Vagina (tissue), 2 donors: Measurements from ENCODE around the gene AXL. TPM values are rescaled to one million over a fixed set of nuclear protein-coding genes. Genes with fewer than 3 reads are reported as not detected.

Source experiments
- DNase-seq, 2 donors: peaks; one replicate each; pipeline ENCODE4 v3.0.0-alpha.2; 2017; ENCODE audit errors: extremely low spot score in 2 of 2
- H3K27ac ChIP-seq: fragments of 200-600 bp; sonication (generic); one replicate; pipeline ENCODE4 v1.5.1; 2019
- H3K27me3 ChIP-seq: fragments of 200-600 bp; sonication (generic); one replicate; pipeline ENCODE4 v1.5.1; 2019
- H3K36me3 ChIP-seq, 2 donors: fragments of 200-600 bp; sonication (generic); one replicate each; pipeline ENCODE4 v1.5.1; 2017 to 2019
- H3K4me1 ChIP-seq: fragments of 200-600 bp; sonication (generic); one replicate; pipeline ENCODE4 v1.5.1; 2019
- H3K4me3 ChIP-seq, 2 donors: fragments of 200-600 bp; sonication (generic); 1 replicate in 1 of 2; 2 replicates in 1 of 2; pipeline ENCODE4 v1.5.1; 2016 to 2019
- H3K9me3 ChIP-seq: fragments of 200-600 bp; sonication (generic); one replicate; pipeline ENCODE4 v1.5.1; 2019
- POLR2A ChIP-seq, 2 donors: fragments of 450-650 bp; IDR thresholded peaks; one replicate each; pipeline ENCODE4 v1.6.1; 2017; ENCODE audit warnings: antibody characterized with exemption in 2 of 2, mild to moderate bottlenecking in 2 of 2, moderate library complexity in 2 of 2
- POLR2AphosphoS5 ChIP-seq, 2 donors: sonication (generic); formaldehyde crosslinking; IDR thresholded peaks; one replicate each; pipeline ENCODE4 v1.9.0; 2017; ENCODE audit warnings: antibody characterized with exemption in 2 of 2, mild to moderate bottlenecking in 2 of 2, low read depth in 1 of 2; ENCODE audit not compliant: insufficient read depth in 1 of 2
- intact Hi-C: fragments of 100-400 bp; cut with DNase I; formaldehyde crosslinking; loops from one replicate; pipeline ENCODE4 v1.15.1; 2023
- total RNA-seq: library from RNA; depleted of rRNA; stranded (reverse); fragments of >200 nt; gene quantifications from one replicate; pipeline ENCODE4 v1.2.3, GENCODE V29; 2016
- TF ChIP-seq, protein P1 (sequence below), 3 experiments: fragments of 450-650 bp in 2 of 3; fragments of 200-600 bp in 1 of 3; sonication (generic) in 1 of 3; IDR thresholded peaks; one replicate each; pipeline ENCODE4 v1.5.1; 2017 to 2019; ENCODE audit warnings: antibody characterized with exemption in 3 of 3, mild to moderate bottlenecking in 2 of 3, moderate library complexity in 2 of 3

AXL gene
- total RNA-seq, 1 donor from 2014 or later = 53.5 TPM

DNA sequence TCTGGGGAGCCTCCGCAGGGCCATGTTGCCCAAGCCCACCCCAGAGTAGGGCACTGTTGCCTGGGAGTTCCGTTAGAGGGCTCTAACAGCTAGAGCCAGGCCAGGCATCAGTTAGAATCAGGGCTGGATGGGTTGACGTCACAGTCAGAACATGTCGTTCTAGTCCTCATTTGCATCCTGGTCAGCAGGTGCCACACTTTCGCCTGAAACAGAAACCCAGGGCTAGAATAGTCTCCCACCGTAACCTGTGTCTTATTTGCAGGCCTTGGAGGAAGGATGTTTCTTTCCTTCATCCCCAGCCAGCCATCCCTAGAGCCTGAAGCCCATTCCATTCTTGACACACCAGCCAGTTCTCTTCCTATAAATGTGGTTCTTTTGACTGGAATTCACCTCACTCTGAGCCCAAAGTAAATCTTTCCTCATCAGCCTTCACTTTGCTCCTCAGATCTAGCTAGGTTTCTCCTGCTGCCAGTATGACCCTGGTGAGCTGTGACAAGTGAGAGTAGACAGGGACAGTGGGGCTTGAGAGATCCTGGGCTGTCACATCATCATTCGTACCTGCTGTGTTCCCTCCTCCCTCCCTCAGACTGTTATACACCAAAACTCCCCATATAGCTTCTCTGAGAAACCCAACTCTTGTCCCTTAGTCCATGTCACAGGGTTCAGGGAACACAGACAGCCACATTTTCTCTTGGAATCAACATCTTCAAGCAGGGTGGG, 78.8 kb downstream of the AXL start:
- DNase-seq = no peak
- Histone ChIP-seq H3K4me1 (peaks cover 49% of the 10 kb centered on the region), H3K27ac (peak overlapping the region; percentile 69), H3K27me3 (no peaks in the 10 kb centered on the region), H3K36me3 (peaks cover under 1 to 60% of the 10 kb centered on the region in 2 donors), H3K4me3 (no peak overlapping the region), H3K9me3 (no peaks in the 10 kb centered on the region)
- intact Hi-C loops = no loop called here
- TF ChIP-seq POLR2A (IDR thresholded peaks at IDR 0.05) (no peak), POLR2AphosphoS5 (IDR thresholded peaks at IDR 0.05; ENCODE audit: insufficient read depth in 1 of 2, low read depth in 1 of 2) (no peak)
- TF ChIP-seq, protein P1, sequence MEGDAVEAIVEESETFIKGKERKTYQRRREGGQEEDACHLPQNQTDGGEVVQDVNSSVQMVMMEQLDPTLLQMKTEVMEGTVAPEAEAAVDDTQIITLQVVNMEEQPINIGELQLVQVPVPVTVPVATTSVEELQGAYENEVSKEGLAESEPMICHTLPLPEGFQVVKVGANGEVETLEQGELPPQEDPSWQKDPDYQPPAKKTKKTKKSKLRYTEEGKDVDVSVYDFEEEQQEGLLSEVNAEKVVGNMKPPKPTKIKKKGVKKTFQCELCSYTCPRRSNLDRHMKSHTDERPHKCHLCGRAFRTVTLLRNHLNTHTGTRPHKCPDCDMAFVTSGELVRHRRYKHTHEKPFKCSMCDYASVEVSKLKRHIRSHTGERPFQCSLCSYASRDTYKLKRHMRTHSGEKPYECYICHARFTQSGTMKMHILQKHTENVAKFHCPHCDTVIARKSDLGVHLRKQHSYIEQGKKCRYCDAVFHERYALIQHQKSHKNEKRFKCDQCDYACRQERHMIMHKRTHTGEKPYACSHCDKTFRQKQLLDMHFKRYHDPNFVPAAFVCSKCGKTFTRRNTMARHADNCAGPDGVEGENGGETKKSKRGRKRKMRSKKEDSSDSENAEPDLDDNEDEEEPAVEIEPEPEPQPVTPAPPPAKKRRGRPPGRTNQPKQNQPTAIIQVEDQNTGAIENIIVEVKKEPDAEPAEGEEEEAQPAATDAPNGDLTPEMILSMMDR (IDR thresholded peaks at IDR 0.05) = no peak

DNA sequence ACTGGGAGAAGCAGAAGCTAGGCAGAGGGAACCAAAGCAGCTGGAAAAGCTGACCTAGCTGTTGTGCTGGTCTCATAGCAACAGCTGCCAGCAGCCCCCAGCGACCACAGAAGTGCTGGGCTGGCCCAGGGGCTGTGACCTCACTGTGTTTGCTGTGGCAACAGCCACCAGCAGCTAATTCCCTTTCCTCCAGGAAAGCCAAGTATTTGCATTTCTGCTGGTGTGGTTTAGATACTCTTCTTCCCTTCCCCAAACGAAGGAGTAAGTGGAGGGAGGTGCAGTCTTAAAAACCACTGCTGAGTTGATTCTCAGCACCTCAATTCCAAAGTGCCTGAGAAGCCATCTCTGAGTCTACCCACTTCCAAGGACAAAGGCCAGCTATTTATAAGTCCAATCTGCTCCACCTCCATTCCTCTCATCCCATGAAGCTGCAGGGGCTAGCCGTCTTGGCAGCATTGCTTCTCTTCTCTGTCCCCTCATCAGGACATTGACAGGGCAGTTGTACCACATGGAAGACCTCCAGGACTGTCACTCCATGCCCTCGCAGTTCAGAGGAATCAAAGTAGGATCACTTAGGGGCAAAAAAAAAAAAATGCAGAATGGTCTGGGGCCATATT, 79.4 kb downstream of the AXL start:
- peaks cover 49% of the 10 kb centered on the region for H3K4me1 ChIP-seq
- H3K27ac ChIP-seq = peak overlapping the region; percentile 69
- peaks cover 0 to 60% of the 10 kb centered on the region in 2 donors for H3K36me3 ChIP-seq
- DNase-seq = no peak
- H3K4me3 ChIP-seq = no peak overlapping the region
- TF ChIP-seq POLR2A (IDR thresholded peaks at IDR 0.05) = no peak
- peak in 1 of 2 donors; percentile 34 for TF ChIP-seq POLR2AphosphoS5 (IDR thresholded peaks at IDR 0.05; ENCODE audit: insufficient read depth in 1 of 2, low read depth in 1 of 2)
- intact Hi-C loops = no loop called here
- H3K27me3 ChIP-seq = no peaks in the 10 kb centered on the region
- H3K9me3 ChIP-seq = no peaks in the 10 kb centered on the region

DNA sequence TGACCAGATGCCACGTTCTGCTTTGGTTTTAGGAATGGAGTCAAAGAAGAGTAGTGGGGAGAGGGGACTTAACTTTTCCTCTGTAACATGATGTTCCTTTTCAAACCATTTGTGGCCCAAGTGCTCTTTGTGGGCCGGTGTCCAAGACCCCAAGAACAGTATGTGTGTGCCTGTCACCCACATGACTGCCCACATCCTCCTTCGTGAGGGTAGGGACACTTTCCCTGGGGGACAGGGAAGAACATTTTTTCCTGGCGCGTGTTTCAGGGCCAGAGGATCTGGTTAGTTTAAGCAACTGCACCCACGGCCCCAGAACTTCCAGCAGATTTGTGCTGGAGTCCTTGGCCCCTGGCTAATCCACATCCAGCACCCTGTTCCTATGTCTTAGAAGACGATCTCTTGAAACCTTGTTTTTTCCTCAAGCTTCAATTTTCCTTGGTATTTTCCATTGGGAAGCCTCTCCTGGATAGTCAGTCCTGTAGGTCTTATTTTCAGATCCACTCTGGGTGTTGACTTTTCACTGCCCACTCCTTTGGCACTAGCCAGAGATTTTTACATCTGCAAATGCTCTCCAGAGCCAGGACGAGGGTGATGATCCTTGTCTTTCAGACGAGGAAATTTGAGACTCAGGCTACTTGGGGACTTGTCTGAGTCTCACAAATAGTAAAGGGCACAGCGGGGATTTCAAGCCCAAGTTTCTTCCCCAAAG, 80.2 kb downstream of the AXL start:
- intact Hi-C loops = no loop called here
- no peak overlapping the region for H3K4me3 ChIP-seq
- DNase-seq = no peak
- TF ChIP-seq POLR2A (IDR thresholded peaks at IDR 0.05) (no peak), POLR2AphosphoS5 (IDR thresholded peaks at IDR 0.05; ENCODE audit: insufficient read depth in 1 of 2, low read depth in 1 of 2) (no peak)
- TF ChIP-seq, protein P1 (IDR thresholded peaks at IDR 0.05) = no peak
- no peaks in the 10 kb centered on the region for H3K27me3 ChIP-seq
- peaks cover 0 to 60% of the 10 kb centered on the region in 2 donors for H3K36me3 ChIP-seq
- H3K27ac ChIP-seq = peak overlapping the region; percentile 69
- peaks cover 49% of the 10 kb centered on the region for H3K4me1 ChIP-seq
- H3K9me3 ChIP-seq = no peaks in the 10 kb centered on the region

DNA sequence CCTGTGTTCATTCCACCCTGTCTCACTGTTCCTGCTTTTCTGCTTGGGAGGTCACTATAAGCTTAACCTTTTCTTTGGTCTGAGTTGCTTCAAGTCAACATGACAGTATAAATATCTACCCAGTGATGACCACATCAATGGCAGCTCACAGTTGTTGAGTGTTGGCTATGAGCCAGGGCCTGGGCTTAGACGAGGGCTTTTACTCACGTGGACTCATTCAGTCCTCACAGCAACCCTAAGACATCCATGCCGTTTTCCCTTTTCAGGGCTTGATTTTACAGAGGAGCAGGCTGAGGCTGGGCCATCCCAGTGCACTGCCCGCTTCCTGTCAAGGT, 80.7 kb downstream of the AXL start:
- intact Hi-C loops = loop anchor here (10.0 kb wide), 1 partner anchor 95 kb away; no protein-coding TSS in a partner anchor

DNA sequence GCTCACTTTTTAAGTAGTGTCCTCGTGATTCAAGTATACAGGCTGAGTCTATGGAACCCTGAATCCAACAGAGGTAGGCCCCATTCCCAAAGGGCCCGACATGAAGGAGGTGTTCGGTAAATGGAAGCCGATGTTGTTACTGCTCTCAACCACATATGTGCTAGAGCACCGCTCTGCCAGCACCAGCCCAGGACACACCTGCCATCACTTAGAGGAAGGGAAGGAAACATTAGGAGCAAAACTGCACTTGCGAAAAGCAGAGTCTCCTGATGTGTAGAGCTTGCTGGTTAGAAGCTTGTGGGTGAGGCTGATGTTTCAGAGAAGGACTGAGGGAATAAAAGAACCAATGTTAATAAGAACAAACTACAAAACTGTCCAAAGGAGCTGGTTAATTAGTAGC, 81.5 kb downstream of the AXL start:
- H3K27ac ChIP-seq = peak overlapping the region; percentile 69
- no peak for DNase-seq
- peaks cover 0 to 60% of the 10 kb centered on the region in 2 donors for H3K36me3 ChIP-seq
- H3K4me1 ChIP-seq = peaks cover 49% of the 10 kb centered on the region
- intact Hi-C loops = loop anchor here (10.0 kb wide), 1 partner anchor 96 kb away; no protein-coding TSS in a partner anchor
- no peaks in the 10 kb centered on the region for H3K9me3 ChIP-seq
- no peak overlapping the region for H3K4me3 ChIP-seq
- TF ChIP-seq, protein P1 (IDR thresholded peaks at IDR 0.05) = no peak
- TF ChIP-seq POLR2A (IDR thresholded peaks at IDR 0.05) (no peak), POLR2AphosphoS5 (IDR thresholded peaks at IDR 0.05; ENCODE audit: insufficient read depth in 1 of 2, low read depth in 1 of 2) (no peak)
- no peaks in the 10 kb centered on the region for H3K27me3 ChIP-seq

More for the DNA sequence above, 80.7 kb downstream of the AXL start:
- no peak for DNase-seq
- TF ChIP-seq, protein P1 (IDR thresholded peaks at IDR 0.05) = no peak
- TF ChIP-seq POLR2AphosphoS5 (IDR thresholded peaks at IDR 0.05; ENCODE audit: insufficient read depth in 1 of 2, low read depth in 1 of 2) = no peak
- TF ChIP-seq POLR2A (IDR thresholded peaks at IDR 0.05) = no peak
- Histone ChIP-seq H3K27ac (peak overlapping the region; percentile 69), H3K9me3 (no peaks in the 10 kb centered on the region), H3K4me3 (no peak overlapping the region), H3K4me1 (peaks cover 49% of the 10 kb centered on the region), H3K27me3 (no peaks in the 10 kb centered on the region), H3K36me3 (peaks cover 0 to 60% of the 10 kb centered on the region in 2 donors)
